ENCODE measurements around the gene E2F4.

The E2F4 gene

DNA sequence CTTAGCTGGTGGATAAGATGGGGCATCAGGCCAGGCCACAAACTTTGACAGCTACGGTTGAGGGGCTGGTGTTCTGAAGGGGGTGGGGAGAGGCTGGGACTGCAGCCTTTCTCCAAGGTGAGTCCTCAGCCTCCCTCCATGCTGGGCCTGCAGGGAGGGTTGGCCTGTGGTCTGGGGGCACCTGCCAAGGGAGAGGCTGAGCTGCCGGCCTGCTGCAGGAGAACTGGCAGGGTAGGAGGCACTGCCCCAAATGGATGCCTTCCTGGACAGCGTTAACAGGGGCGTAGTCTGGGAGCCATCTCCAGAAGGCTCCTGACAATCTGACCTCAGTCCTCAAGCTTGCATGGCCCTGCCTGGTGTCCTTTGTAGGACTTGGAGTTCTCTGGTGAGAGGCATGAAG lies 12.1 kb downstream of the E2F4 start:
- Histone ChIP-seq H3K18ac (ENCODE audit: low read length) (no peak overlapping the region), H3K36me3 (ENCODE audit: control insufficient read depth, insufficient read depth, low read length) (no peaks in the 10 kb centered on the region), H3K56ac (ENCODE audit: low read length) (no peak overlapping the region), H3K27me3 (ENCODE audit: insufficient read depth, low read length, poor library complexity) (no peaks in the 10 kb centered on the region), H3K27ac (ENCODE audit: low read depth, low read length) (no peak overlapping the region), H2BK5ac (ENCODE audit: low read length) (no peak overlapping the region), H2BK120ac (ENCODE audit: low read depth, low read length) (no peak overlapping the region), H3K4ac (ENCODE audit: low read depth, low read length) (no peak overlapping the region), H3K79me1 (ENCODE audit: low read length) (no peaks in the 10 kb centered on the region), H2BK15ac (replicated peaks; ENCODE audit: low read depth) (no peak overlapping the region), H2AK5ac (ENCODE audit: low read length) (no peak overlapping the region), H3K4me3 (ENCODE audit: low read length) (no peak overlapping the region), H3K9ac (ENCODE audit: low read length) (no peak overlapping the region), H4K8ac (ENCODE audit: low read depth, low read length) (no peak overlapping the region), H3K4me1 (ENCODE audit: control insufficient read depth, low read depth, low read length) (no peaks in the 10 kb centered on the region), H3K4me2 (ENCODE audit: low read length) (no peak overlapping the region), H3K23ac (ENCODE audit: low read length) (no peak overlapping the region), H3K79me2 (ENCODE audit: control insufficient read depth, insufficient read depth, low read length) (no peaks in the 10 kb centered on the region), H4K5ac (ENCODE audit: low read length) (no peak overlapping the region)
- no CpG with 5 or more reads among the region's 4 CpGs for WGBS (ENCODE audit: extremely low coverage, insufficient coverage, low lambda C conversion rate)
- no peak for DNase-seq

DNA sequence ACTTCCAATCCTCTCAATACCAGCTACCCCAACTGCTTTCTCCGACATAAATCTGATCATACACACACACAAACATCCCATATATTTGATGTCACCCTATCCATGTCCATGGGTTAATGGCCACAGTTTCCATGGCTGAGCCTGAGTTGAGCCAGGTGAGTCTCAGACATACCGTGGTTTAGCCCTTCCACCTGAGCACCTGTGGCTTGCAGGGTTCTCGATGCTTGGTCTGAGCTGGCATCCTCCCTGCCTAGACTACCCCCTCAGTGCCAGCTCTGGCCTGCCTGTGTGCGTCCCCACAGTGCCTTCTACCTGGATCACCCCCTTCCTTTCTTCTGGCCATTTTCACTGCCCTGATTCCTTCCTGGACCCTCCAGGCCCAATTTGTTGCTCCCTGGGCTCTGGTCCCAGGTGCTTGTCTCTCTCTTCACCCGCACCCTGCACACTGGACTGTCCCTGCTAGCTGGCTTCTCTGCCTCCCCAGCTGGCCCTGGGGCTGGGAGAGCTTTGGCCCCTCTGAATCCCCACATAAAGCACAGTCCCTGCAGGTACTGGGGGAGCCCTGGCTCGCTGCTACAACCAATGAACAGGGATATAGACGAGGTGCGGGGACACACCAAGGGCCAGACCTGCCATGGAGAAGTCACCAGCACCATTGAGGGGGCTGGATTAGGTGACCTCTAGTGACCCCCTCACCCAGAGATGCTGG lies 14.3 kb downstream of the E2F4 start:
- Histone ChIP-seq H3K79me2 (ENCODE audit: control insufficient read depth, insufficient read depth, low read length) (no peaks in the 10 kb centered on the region), H2BK5ac (ENCODE audit: low read length) (no peak overlapping the region), H3K56ac (ENCODE audit: low read length) (no peak overlapping the region), H4K5ac (ENCODE audit: low read length) (no peak overlapping the region), H3K18ac (ENCODE audit: low read length) (no peak overlapping the region), H3K27ac (ENCODE audit: low read depth, low read length) (no peak overlapping the region), H3K9ac (ENCODE audit: low read length) (no peak overlapping the region), H3K23ac (ENCODE audit: low read length) (no peak overlapping the region), H4K8ac (ENCODE audit: low read depth, low read length) (no peak overlapping the region), H3K4me2 (ENCODE audit: low read length) (no peak overlapping the region), H2BK120ac (ENCODE audit: low read depth, low read length) (no peak overlapping the region), H3K79me1 (ENCODE audit: low read length) (no peaks in the 10 kb centered on the region), H3K27me3 (ENCODE audit: insufficient read depth, low read length, poor library complexity) (no peaks in the 10 kb centered on the region), H2BK15ac (replicated peaks; ENCODE audit: low read depth) (no peak overlapping the region), H2AK5ac (ENCODE audit: low read length) (no peak overlapping the region), H3K4me3 (ENCODE audit: low read length) (no peak overlapping the region), H3K36me3 (ENCODE audit: control insufficient read depth, insufficient read depth, low read length) (no peaks in the 10 kb centered on the region), H3K4ac (ENCODE audit: low read depth, low read length) (no peak overlapping the region), H3K4me1 (ENCODE audit: control insufficient read depth, low read depth, low read length) (no peaks in the 10 kb centered on the region)
- no CpG with 5 or more reads among the region's 8 CpGs for WGBS (ENCODE audit: extremely low coverage, insufficient coverage, low lambda C conversion rate)
- DNase-seq = no peak

DNA sequence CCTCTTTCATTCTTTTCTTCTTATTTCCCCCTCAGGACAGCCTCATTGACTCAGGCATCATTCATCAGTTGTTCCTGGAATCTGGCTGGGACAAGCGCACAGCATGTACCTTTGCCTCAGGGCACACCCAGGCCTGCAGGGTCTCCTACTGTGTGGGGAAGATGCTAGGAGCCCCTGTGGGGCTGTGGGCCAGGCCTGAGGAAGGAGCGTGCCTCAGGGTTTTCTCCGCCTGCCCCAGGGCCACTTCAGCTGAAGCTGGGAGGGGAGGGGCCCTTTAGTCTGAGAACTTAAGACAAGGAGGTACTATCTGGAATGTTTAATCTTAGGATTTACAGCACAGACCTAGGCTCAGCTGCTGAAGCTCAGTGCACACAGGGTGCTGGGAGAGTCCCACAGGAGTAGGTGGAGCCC lies 14.9 kb downstream of the E2F4 start:
- H3K4me3 ChIP-seq (ENCODE audit: low read length) = no peak overlapping the region
- H2BK5ac ChIP-seq (ENCODE audit: low read length) = no peak overlapping the region
- no peak overlapping the region for H2AK5ac ChIP-seq (ENCODE audit: low read length)
- no peak overlapping the region for H3K23ac ChIP-seq (ENCODE audit: low read length)
- H2BK120ac ChIP-seq (ENCODE audit: low read depth, low read length) = no peak overlapping the region
- no peak overlapping the region for H3K18ac ChIP-seq (ENCODE audit: low read length)
- H3K27ac ChIP-seq (ENCODE audit: low read depth, low read length) = no peak overlapping the region
- H4K8ac ChIP-seq (ENCODE audit: low read depth, low read length) = no peak overlapping the region
- H3K4ac ChIP-seq (ENCODE audit: low read depth, low read length) = no peak overlapping the region
- H3K4me2 ChIP-seq (ENCODE audit: low read length) = no peak overlapping the region
- no peaks in the 10 kb centered on the region for H3K79me2 ChIP-seq (ENCODE audit: control insufficient read depth, insufficient read depth, low read length)
- H4K5ac ChIP-seq (ENCODE audit: low read length) = no peak overlapping the region
- no peak overlapping the region for H3K9ac ChIP-seq (ENCODE audit: low read length)
- no peak overlapping the region for H3K56ac ChIP-seq (ENCODE audit: low read length)
- H3K4me1 ChIP-seq (ENCODE audit: control insufficient read depth, low read depth, low read length) = no peaks in the 10 kb centered on the region
- H3K36me3 ChIP-seq (ENCODE audit: control insufficient read depth, insufficient read depth, low read length) = no peaks in the 10 kb centered on the region
- H3K79me1 ChIP-seq (ENCODE audit: low read length) = no peaks in the 10 kb centered on the region
- H3K27me3 ChIP-seq (ENCODE audit: insufficient read depth, low read length, poor library complexity) = no peaks in the 10 kb centered on the region
- H2BK15ac ChIP-seq (replicated peaks; ENCODE audit: low read depth) = no peak overlapping the region
- no CpG with 5 or more reads among the region's 3 CpGs for WGBS (ENCODE audit: extremely low coverage, insufficient coverage, low lambda C conversion rate)
- DNase-seq = peak; percentile 37

DNA sequence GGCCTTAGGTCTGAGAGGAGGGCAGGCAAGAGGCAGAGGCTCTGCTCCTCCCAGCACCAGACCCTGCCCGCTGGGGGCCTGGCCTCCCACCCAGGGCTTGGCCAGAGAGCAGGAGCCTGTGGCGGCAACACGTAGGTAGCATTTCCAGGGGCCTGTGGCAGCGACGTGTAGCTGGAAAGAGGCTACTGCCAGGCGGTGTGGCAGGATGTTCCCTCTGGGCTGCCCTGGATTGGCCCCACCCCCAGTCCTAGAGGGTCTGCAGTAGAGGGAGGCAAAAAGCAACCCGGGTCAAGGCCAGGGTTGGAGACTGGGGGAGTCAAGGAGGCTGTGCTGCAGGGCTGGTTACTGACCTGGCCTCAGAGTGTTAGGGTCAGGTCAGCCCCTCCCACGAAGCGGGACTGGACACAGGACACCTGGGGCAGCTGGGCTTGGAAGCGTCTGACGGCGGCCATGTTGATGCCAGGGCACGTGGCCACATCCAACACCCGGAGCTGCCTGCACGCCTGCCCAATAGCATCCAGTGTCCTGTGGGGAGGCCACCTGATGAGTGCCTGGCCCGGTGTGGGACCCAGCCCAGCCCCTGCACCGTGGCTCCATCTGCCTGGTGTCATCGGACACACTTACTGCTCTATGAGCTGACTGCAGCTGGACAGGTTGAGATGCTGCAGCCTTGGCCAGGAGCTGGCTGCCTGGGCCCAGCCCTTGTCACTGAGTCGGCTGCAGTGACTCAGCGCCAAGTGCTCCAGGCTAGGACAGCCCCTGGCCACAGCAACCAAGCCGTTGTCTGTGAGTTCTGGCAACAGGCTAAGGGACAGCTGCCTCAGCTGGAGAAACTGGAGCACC lies 15.5 kb downstream of the E2F4 start:
- no peak overlapping the region for H3K4me3 ChIP-seq (ENCODE audit: low read length)
- H3K4me2 ChIP-seq (ENCODE audit: low read length) = no peak overlapping the region
- H3K4ac ChIP-seq (ENCODE audit: low read depth, low read length) = no peak overlapping the region
- H3K36me3 ChIP-seq (ENCODE audit: control insufficient read depth, insufficient read depth, low read length) = no peaks in the 10 kb centered on the region
- no peak overlapping the region for H3K23ac ChIP-seq (ENCODE audit: low read length)
- no peak overlapping the region for H2AK5ac ChIP-seq (ENCODE audit: low read length)
- no peaks in the 10 kb centered on the region for H3K79me2 ChIP-seq (ENCODE audit: control insufficient read depth, insufficient read depth, low read length)
- no peak overlapping the region for H3K9ac ChIP-seq (ENCODE audit: low read length)
- H3K56ac ChIP-seq (ENCODE audit: low read length) = no peak overlapping the region
- no peak for DNase-seq
- no peak overlapping the region for H4K5ac ChIP-seq (ENCODE audit: low read length)
- no peak overlapping the region for H2BK15ac ChIP-seq (replicated peaks; ENCODE audit: low read depth)
- no peaks in the 10 kb centered on the region for H3K4me1 ChIP-seq (ENCODE audit: control insufficient read depth, low read depth, low read length)
- H2BK120ac ChIP-seq (ENCODE audit: low read depth, low read length) = no peak overlapping the region
- H3K18ac ChIP-seq (ENCODE audit: low read length) = no peak overlapping the region
- no peak overlapping the region for H2BK5ac ChIP-seq (ENCODE audit: low read length)
- no peaks in the 10 kb centered on the region for H3K79me1 ChIP-seq (ENCODE audit: low read length)
- H3K27me3 ChIP-seq (ENCODE audit: insufficient read depth, low read length, poor library complexity) = no peaks in the 10 kb centered on the region
- no CpG with 5 or more reads among the region's 21 CpGs for WGBS (ENCODE audit: extremely low coverage, insufficient coverage, low lambda C conversion rate)
- H3K27ac ChIP-seq (ENCODE audit: low read depth, low read length) = no peak overlapping the region
- no peak overlapping the region for H4K8ac ChIP-seq (ENCODE audit: low read depth, low read length)

DNA sequence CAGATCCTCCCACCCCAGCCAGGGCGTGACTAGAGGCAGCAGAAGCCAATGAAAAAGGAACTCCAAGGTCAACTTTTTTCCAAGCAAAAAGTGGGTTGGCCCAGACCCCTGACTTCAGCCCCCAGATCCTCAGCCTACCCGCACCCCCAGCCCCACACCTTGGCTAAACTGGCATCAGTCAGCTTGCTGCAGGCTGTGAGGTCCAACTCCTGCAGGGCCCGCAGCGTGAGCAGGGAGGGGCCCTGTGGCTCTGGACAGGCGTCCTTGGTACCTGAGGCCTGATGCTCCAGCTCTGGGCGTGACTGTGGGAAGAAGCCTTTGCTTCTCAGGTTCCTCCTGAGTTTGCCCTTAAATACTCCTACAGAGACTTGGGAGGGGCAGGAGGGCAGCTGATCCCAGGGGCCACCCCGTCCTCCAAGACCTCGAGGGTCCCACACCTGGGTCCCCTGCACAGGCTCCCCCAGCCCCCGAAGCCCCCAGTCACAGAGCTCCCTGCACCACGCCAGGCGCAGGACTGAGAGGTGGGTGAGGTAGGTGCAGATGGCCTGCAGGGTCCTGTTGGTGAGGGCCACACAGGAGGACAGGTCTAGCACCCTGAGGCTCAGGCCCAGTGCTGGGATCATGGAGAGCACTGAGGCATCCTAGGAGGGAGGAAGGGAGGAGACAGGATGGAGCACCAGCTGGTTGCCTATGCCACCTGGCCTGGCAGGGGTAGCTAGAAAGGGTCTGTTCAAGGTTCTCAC lies 16.4 kb downstream of the E2F4 start:
- no peak overlapping the region for H2AK5ac ChIP-seq (ENCODE audit: low read length)
- H2BK5ac ChIP-seq (ENCODE audit: low read length) = no peak overlapping the region
- H2BK120ac ChIP-seq (ENCODE audit: low read depth, low read length) = no peak overlapping the region
- no peaks in the 10 kb centered on the region for H3K27me3 ChIP-seq (ENCODE audit: insufficient read depth, low read length, poor library complexity)
- H3K23ac ChIP-seq (ENCODE audit: low read length) = no peak overlapping the region
- WGBS (ENCODE audit: extremely low coverage, insufficient coverage, low lambda C conversion rate) = no CpG with 5 or more reads among the region's 11 CpGs
- no peak overlapping the region for H3K4ac ChIP-seq (ENCODE audit: low read depth, low read length)
- no peaks in the 10 kb centered on the region for H3K79me1 ChIP-seq (ENCODE audit: low read length)
- H3K56ac ChIP-seq (ENCODE audit: low read length) = no peak overlapping the region
- no peak overlapping the region for H3K27ac ChIP-seq (ENCODE audit: low read depth, low read length)
- H3K36me3 ChIP-seq (ENCODE audit: control insufficient read depth, insufficient read depth, low read length) = no peaks in the 10 kb centered on the region
- H4K5ac ChIP-seq (ENCODE audit: low read length) = no peak overlapping the region
- no peaks in the 10 kb centered on the region for H3K4me1 ChIP-seq (ENCODE audit: control insufficient read depth, low read depth, low read length)
- H3K4me2 ChIP-seq (ENCODE audit: low read length) = no peak overlapping the region
- H3K4me3 ChIP-seq (ENCODE audit: low read length) = no peak overlapping the region
- no peak for DNase-seq
- no peak overlapping the region for H3K9ac ChIP-seq (ENCODE audit: low read length)
- H4K8ac ChIP-seq (ENCODE audit: low read depth, low read length) = no peak overlapping the region
- H3K79me2 ChIP-seq (ENCODE audit: control insufficient read depth, insufficient read depth, low read length) = no peaks in the 10 kb centered on the region
- H2BK15ac ChIP-seq (replicated peaks; ENCODE audit: low read depth) = no peak overlapping the region
- no peak overlapping the region for H3K18ac ChIP-seq (ENCODE audit: low read length)

Measured in mesendoderm (in vitro differentiated cells).